Activated CD4-positive, CD25-positive, alpha-beta regulatory T cell treated with anti-CD3 and anti-CD28 coated beads, Interleukin-2, amount 50 U/mL, for 16 hours (primary cell): ENCODE data around the gene TFPT.
"Not testable (repeated sequence)": the region's sequence is repeated elsewhere in the genome, so short reads cannot be mapped to it uniquely, and the experiment has no call there.

Experiments
- DNase-seq: peaks from one replicate; pipeline ENCODE4 v3.0.0-alpha.2; 2020; ENCODE audit warnings: low read depth, low spot score

The TFPT gene

GRCh38 chr19:54124393-54124792, 8.9 kb upstream of the TFPT start:
- DNase-seq: no peak

- DNase-seq: no peak
Observed at GRCh38 chr19:54123682-54124081, 8.2 kb upstream of the TFPT start.

- DNase-seq: no peak
Observed at GRCh38 chr19:54121259-54121658, 5.8 kb upstream of the TFPT start.

GRCh38 chr19:54114340-54115108, 933 bp downstream of the TFPT start:
- no peak for DNase-seq

GRCh38 chr19:54109651-54110050, 5.8 kb downstream of the TFPT start:
- no peak for DNase-seq

- no peak for DNase-seq
Observed at GRCh38 chr19:54108496-54108895, 7.0 kb downstream of the TFPT start.

GRCh38 chr19:54107876-54108490, 7.5 kb downstream of the TFPT start:
- no peak for DNase-seq

- DNase-seq: no peak
Observed at GRCh38 chr19:54106716-54107115, 8.7 kb downstream of the TFPT start.

GRCh38 chr19:54105796-54106195, 9.7 kb downstream of the TFPT start:
- no peak for DNase-seq

- no peak for DNase-seq
Observed at GRCh38 chr19:54104998-54105715, 10.3 kb downstream of the TFPT start.

GRCh38 chr19:54102421-54103169, 12.9 kb downstream of the TFPT start, which contains the start of gene NDUFA3:
TSS of gene NDUFA3 (plus strand) at chr19:54102855. CDS start at chr19:54102879, 24 bp downstream.
- peak; percentile 96 for DNase-seq

GRCh38 chr19:54100561-54100960, 14.9 kb downstream of the TFPT start, which contains the start of gene OSCAR:
TSS of gene OSCAR (minus strand) at chr19:54100803. CDS start at chr19:54100792, 11 bp downstream.
- no peak for DNase-seq

- DNase-seq: not testable (repeated sequence)
Observed at GRCh38 chr19:54099903-54100255, 15.6 kb downstream of the TFPT start.

GRCh38 chr19:54099190-54099902, 16.1 kb downstream of the TFPT start:
- no peak for DNase-seq

GRCh38 chr19:54096617-54097106, 18.8 kb downstream of the TFPT start:
- DNase-seq: no peak

GRCh38 chr19:54095859-54096616, 19.4 kb downstream of the TFPT start:
- DNase-seq: not testable (repeated sequence)

GRCh38 chr19:54095136-54095858, 20.2 kb downstream of the TFPT start:
- no peak for DNase-seq

- DNase-seq: no peak
Observed at GRCh38 chr19:54094426-54095000, 20.9 kb downstream of the TFPT start.

- no peak for DNase-seq
Observed at GRCh38 chr19:54084410-54084809, 31.0 kb downstream of the TFPT start.
